GM04504 (cell line): ENCODE results near the gene INTS7.
A peak's percentile ranks its signal among the peaks of the same experiment; 100 is the strongest.
"Not testable (repeated sequence)": the region's sequence is repeated elsewhere in the genome, so short reads cannot be mapped to it uniquely, and the experiment has no call there.

Experiments
- DNase-seq: peaks from one replicate; pipeline ENCODE4 v3.0.0-alpha.2; 2012; ENCODE audit warnings: low read depth

The INTS7 gene

DNA sequence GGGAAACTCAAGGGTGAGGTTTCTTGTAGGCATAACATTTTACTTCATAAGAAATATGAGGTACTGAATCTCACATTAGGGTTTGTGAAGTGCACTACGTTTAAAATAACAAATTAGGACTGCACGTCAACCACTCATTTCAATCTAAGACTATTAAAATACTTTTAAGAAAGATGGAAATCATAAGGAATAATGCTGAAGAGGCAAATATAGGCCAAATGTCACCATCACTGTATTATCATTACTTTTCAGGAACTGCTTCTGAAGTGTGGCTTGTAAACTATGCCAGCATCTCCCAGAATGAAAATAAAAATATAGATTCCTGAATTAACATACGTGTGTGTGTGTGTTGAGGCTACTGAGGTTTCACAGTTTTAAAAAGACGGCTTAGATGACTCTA is 56.8 kb downstream of the INTS7 start:
- DNase-seq: no peak

DNA sequence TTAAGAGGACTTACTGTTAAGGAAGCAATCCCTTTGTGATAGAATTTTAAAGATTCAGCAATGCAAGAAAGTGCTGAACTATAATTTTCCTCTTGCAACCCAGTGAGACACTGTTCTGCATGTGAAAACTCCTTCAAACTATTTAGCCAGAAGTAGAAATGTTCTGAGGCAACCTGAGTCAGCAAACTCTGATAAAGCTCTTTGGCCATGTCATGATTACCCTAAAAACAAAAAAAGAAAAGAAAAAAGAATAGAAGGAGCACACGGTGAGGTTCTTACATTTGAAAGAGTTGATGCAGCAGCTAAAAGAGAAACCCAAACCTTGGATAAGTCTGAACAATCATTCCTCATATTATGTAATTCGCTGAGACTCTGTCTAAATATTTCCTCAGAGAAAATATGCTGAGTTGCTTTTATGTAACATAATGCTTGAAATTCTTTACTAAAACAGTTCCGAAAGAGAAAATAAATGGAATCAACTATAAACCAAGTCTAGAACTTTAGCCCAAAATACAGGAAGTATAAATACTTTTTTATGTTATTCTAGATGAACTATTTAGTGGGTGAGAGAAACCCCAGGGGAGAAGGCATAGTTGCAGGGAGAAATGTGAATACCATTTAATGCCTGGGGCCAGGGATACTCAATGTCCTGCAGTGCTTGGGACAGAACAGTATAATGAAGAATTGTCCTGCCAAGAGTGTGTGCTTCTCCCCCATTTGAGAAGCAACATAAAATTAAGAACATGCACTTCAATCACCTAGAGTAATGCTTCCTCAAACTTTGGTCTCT is 60.0 kb downstream of the INTS7 start:
- no peak for DNase-seq

DNA sequence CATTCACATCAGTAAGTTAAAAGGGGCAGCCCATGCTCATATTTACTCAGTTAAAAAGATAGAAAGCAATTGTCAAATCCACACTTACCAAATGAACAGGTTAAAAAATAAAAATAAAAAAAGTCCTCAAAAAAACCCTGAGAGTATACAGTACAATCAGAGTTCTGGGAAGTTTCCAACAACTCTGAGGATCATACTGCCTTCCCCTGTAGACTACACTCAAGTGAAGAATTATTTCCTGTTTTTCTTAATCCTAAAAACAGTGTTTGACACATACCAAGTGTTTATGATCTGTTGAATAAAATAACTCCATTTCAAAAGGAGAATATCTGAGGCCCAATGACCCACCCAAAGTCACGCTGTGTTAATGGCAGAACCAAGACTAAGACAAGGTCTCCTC is 61.8 kb downstream of the INTS7 start:
- no peak for DNase-seq

DNA sequence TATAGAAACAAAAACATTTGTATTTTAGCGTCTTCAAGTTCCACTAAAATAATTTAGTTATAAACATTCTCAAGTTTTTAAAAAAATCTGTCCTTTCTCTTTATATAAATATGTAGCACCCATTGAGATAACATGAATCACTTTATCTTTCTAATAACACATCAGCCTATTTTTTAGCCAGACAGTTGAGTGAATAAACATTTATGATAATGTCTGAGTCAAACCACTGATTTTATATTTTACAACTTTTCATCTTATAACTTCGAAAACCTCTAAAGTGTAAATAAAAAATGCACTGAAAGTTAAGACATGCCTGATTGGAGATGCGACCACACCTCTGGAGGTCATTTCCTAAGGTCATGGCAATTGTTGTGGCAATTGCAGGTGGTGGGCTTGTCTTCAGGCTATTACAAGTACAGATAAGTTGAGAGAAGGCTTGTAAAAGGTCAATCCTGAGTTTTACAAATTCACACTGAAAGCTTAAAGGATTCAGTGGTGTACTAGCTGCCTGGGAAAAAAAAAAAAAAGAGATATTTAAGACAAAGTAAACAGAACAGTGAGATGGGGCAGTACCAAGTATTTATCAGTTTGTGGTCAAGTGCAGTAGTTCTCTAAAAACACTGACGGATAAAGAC is 67.0 kb downstream of the INTS7 start:
- no peak for DNase-seq

DNA sequence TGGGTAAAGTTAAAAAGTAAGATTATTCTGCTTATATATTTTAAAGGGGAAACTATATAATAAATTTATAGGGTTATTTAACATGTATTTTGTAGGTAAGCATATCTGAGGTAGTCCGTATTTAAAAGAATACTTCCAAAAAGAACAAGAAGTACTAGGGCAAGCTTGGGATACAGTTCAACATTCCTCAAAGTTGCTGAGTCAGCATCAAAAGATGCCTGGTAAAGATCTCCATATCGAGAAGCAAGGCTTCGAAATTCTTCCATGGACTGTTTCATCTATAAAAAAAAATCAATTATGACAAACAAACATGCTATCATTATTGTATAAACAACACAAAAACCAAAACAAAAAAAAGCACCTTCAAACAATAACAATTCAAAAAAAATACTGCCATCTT is 67.7 kb downstream of the INTS7 start:
- no peak for DNase-seq

DNA sequence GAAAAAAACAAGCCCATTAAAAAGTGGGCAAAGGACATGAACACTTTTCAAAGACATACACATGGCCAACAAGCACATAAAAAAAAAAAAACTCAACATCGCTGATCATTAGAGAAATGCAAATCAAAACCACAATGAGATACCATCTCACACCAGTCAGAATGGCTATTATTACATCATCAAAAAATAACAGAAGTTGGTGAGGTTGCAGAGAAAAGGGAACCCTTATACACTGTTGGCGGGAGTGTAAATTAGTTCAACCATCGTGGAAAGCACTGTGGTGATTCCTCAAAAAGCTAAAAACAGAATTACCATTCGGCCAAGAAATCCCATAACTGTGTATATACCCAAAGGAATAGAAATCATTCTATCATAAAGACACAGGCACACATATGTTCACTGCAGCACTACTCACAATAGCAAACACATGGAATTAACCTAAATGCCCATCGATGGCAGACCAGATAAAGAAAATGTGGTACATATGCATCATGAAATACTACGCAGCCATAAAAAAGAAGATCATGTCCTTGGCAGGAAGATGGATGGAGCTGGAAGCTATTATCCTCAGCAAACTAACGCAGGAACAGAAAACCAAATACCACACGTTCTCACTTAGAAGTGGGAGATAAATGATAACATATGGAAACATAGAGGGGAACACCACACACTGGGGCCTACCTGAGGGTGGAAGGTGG is 70.1 kb downstream of the INTS7 start:
- no peak for DNase-seq

DNA sequence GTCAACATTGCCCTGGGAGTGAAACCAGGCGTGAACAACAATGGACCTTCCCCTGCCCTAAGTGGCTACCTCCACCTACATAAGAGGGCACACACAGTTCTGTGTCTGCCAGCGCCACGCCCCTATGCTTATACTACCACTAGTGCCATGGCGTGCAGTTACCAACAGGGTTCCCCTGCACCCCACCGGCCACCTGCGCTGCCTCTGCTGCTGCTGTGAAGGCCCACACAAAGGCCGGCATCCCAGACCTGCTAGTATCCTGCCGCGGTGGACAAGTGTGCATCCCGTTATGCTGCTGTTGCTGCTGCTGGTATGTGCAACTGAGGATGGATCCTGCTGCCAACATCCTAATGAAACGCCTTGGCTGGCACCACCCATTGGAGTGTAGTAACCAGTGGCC is 75.7 kb downstream of the INTS7 start:
- DNase-seq: no peak

DNA sequence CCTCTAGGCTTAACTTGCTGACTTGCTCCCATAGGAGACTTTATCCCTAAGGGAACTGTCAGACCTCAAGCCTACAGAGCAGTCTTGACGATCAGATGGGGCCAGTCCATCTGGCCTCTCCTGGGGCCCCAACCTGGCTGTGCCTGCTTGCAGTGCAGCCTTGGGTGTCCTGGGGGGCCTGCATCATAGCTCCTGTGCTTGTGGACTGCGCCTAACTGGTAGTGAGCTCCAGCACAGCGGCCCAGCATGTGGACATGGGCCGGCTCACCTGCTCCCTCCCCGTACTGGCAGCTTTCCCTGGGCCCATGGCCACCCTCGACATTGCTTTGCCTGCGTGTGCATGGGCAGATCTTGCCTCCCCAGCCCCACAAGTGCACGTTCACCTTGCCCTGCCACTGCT is 76.1 kb downstream of the INTS7 start:
- no peak for DNase-seq

DNA sequence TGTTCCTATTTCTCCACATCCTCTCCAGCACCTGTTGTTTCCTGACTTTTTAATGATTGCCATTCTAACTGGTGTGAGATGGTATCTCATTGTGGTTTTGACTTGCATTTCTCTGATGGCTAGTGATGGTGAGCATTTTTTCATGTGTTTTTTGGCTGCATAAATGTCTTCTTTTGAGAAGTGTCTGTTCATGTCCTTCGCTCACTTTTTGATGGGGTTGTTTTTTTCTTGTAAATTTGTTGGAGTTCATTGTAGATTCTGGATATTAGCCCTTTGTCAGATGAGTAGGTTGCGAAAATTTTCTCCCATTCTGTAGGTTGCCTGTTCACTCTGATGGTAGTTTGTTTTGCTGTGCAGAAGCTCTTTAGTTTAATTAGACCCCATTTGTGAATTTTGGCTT is 81.3 kb downstream of the INTS7 start:
- DNase-seq: not testable (repeated sequence)

DNA sequence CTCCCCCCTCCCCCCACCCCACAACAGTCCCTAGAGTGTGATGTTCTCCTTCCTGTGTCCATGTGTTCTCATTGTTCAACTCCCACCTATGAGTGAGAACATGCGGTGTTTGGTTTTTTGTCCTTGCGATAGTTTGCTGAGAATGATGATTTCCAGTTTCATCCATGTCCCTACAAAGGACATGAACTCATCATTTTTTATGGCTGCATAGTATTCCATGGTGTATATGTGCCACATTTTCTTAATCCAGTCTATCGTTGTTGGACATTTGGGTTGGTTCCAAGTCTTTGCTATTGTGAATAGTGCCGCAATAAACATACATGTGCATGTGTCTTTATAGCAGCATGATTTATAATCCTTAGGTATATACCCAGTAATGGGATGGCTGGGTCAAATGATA is 81.8 kb downstream of the INTS7 start:
- not testable (repeated sequence) for DNase-seq

DNA sequence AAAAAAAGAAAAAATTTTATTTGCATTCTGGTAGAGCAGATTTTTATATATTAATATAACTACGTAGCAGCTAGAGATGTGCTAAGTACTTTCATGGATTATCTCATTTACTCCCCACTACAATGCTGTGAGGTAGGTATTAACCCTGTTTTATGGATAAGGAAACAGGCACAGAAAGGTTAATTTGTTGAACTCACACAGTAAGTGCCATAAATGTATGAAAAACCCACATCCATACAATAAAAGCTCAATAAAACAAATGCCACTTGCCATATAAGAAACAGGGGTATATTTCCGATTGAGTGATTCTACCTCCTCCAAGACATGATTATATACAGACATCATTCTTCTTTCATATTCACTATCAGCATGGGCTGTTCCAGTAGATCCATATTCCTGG is 83.1 kb downstream of the INTS7 start:
- no peak for DNase-seq

DNA sequence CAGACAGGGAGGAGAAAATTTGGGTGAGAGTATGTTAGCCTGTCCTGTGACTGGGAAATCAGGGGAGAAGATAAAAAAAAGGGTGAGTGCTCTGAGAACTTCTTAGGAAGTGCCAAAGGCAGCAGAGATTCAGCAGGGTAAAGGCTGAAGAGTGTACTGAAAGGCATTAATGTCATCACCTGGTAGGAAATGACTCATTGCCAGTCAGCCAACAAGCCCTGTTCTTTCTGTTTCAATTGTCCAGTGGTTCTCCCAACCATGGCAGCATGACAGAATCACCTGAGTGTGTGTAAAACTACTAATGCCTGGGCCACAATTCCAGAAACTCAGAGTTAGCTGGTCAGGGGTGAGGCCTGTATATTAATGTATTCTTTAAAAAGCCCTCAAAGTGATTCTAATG is 83.5 kb downstream of the INTS7 start:
- peak; percentile 10 for DNase-seq

DNA sequence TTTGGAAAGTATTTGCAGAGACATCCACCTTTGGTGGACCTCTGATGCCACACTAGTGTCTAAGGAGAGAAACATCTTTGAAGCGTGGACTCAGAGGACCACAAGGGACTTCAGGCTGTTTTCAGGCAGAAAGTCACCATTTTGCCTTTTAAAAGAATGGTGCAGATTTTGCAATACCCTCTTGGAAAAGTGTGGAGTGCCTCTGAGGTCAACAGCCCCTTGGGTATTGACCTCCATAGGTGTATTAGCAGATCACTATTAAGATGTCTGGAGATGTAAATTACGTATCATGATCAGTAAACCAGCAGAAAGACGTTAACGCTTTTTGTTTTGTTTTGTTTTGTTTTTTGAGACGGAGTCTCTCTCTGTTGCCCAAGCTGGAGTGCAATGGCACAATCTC is 87.0 kb downstream of the INTS7 start:
- DNase-seq: no peak

DNA sequence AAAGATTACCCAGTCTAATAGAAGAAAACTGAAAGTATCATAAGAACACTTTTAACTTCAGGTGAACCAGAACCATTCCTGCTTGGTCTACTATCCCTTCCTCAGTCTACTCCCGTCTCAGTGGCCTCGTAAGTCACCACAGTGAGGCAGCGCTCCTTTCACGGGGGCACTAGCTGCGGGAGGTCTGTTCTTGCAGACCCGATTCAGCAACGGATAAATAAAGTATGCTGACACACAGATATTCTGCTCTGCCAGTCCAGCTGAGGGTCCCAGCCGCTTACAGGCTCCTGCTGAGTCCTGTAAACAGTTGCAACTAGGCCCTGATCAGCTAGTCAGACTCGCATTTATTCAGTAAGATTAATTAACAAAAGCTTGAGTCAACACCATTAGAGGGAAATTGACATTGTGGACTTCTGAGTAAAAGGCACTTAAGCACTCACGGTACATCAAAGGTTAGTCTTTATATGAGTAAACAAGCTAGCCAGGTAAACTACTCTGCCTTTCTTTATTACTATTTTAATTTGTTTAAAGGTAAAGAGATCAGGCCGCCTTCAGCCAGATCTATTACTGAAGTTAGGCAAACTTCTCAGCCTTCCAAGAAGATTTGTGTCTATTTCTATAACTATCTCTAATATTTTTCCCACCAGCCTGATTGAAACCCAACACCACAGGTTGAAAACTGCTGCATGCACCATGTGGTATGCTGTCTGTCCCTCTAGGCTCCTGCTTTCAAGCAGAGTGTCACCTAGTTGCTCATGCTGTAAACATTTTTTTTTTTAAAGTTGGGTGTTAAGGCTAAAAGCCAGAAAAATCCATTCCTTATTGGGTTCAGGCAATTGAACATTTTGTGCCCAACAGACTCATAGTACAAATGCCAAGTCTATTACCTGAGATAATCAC is 87.7 kb downstream of the INTS7 start:
- DNase-seq: no peak

DNA sequence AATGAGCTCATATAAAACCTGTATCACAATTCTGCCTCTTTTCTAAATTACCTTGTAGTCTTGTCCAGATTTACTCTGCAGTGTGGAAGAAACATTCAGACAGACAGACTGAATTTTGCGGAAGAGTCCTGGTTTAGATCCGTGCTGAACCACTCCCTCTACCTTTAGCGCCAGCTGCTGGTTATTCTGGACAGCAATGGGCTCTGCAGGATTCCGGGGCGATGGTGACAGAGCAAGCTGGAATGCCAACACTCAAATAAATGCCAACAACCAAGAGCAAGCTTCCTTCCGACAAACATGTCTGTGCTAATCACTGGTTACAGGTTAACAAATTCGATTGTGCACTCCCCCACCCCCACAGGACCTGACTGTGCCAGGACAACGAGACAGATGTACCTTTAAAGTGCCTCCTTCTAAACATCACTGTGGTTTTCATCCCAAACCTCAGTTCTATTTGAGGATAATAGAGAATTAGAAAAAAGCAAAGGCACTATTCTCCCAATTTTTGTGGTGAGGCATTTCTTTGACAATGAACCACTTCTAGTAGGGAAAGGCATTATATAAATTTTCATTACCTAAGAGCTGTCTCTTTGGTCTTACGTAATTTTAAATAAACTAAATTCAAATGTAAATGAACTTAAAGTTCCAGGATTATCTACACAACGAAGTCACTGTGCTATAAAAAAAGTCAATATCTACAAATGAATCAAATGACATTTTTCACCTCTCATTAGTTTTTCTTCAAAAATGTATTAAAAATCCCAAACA is 90.4 kb downstream of the INTS7 start:
- DNase-seq: no peak

DNA sequence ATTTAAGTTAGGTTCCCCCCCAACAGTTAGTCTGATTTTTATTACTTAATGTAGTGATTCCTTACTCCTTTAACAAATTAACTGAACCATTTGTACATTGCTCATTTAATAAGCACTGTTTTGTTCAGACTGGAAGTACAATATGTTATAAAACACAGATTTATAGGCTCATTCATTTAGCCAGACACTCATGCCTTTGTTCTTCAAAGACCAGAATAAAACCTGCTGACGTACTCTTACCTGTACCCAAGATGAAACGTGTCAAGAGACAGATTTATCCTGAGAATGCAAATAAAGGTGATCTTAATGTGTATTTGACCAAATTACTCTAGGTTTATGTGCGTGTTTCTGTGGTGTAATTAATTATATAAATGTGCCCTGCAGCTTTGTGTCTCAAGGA is 92.8 kb downstream of the INTS7 start:
- DNase-seq: no peak

DNA sequence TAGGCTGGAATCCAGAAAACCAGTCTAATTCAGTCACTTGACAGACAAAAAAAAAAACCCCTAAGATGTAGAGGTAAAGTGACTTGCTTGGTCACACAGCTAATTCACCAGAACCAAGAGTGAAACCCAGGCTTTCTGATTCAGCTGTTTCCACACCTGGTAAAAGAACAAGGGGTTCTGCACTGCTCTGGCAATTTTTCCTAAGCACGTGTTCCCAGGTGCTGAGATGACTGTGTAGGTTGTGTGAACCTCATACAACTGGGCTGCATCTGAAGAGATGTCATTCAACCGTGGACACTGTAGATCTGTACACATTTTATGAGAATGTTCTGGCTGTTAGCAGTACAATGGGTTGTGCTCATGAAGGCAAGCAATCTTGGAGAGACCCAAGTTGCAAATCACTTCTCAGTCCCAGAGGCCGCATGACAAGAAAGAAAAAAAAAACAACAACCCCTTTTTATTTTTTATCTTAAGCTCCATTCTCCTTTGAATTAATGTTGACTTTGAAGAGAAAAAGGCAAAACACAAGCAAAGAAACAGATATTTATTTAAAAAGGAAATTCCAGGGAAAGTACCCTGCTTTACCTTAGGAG is 95.4 kb downstream of the INTS7 start:
- DNase-seq: no peak

DNA sequence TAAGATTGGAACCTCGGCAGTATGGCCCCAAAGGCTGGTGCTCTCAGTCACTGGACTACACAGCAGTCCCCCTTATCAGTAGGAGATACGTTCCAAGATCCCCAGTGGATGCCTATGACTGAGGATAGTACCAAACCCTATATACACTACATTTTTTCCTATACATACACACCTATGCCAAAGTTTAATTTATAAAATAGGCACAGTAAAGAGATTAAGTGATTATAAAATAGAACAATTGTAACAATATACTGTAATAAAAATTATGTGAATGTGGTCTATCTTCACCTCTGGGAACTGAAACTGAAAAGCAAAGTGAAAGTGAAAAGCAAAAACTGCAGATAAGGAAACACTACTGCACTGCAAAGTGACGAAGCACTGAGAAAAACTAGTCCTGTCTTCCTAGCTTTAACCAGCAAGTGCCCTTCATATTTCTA is 96.8 kb downstream of the INTS7 start:
- no peak for DNase-seq

DNA sequence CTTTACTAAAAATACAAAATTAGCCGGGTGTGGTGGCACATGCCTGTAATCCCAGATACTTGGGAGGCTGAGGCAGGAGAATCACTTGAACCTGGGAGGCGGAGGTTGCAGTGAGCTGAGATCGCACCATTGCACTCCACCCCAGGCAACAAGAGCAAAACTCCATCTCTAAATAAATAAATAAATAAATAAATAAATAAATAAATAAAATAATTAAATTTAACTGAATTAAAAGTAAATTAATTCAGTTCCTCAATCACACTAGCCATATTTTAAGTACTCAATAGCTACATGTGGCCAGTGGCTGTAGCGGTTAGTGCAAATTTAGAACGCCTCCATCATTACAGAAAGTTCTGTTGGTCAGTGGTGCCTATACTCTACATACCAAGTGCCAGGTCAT is 97.9 kb downstream of the INTS7 start:
- DNase-seq: not testable (repeated sequence)

DNA sequence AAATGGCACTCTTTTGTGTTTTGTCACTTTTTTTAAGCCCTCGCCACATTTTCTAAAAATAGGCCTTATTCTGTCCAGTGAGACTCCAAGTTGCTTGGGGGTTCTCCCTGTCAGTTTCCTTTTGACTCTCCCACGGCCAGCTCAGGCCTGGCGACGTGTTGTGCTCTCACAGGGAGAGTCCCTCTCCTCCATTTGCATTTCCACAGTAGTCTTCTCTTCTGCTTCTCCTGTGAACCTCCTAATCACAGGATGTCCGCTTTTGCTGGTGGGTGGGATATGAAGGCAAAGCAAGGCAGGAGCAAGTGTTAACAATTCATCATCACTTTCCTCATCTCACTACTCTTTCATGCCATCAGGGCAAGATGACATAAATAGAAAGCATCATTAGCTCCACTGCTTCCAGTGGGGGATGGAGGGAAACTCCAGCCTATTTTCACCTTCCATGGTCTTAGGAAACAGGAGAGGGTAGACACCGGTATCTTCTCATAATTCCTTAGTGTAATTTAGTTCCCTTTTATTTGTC is 99.8 kb downstream of the INTS7 start:
- DNase-seq: no peak
